Measurements from ENCODE around the gene DISP2. TPM values are rescaled to one million over a fixed set of nuclear protein-coding genes. Genes with fewer than 3 reads are reported as not detected.

DISP2 gene
- total and polyA plus RNA-seq, 9 of the 15 experiments (the other 6 are each of a cell fraction or from before 2014, with no cell fraction given): 0.06 to 0.89 (median 0.15) TPM; not detected in 1

- TF ChIP-seq FOXM1 (IDR thresholded peaks at IDR 0.05; ENCODE audit: low read depth): no peak
- TF ChIP-seq FOXM1 (CRISPR knock-in tag; IDR thresholded peaks at IDR 0.05; ENCODE audit: low read depth): no peak
- TF ChIP-seq SIX5 (IDR thresholded peaks at IDR 0.05; ENCODE audit: borderline replicate concordance in 1 of 2, insufficient read depth in 1 of 2, low read depth in 1 of 2, low read length in 2 of 2): no peak
- TF ChIP-seq ZNF24 (IDR thresholded peaks at IDR 0.05): no peak
- no peak for TF ChIP-seq ZNF253 (CRISPR knock-in tag; conservative IDR thresholded peaks at IDR 0.05)
- TF ChIP-seq BRD9 (IDR thresholded peaks at IDR 0.05; ENCODE audit: low read depth, partially characterized antibody): no peak
- no peak for TF ChIP-seq ILF3 (IDR thresholded peaks at IDR 0.05; ENCODE audit: borderline replicate concordance)
- TF ChIP-seq IRF9 (tag; IDR thresholded peaks at IDR 0.05): no peak
- no peak for TF ChIP-seq RBM15 (IDR thresholded peaks at IDR 0.05; ENCODE audit: insufficient read depth, low read length)
- TF ChIP-seq KLF13 (tag; IDR thresholded peaks at IDR 0.05; ENCODE audit: borderline replicate concordance, low read depth): peak; percentile 48; the same call in 1 of the 2 replicates
- no peak for TF ChIP-seq RFX7 (CRISPR knock-in tag; IDR thresholded peaks at IDR 0.05)
- peak; percentile 91 to 95 for TF ChIP-seq RAD21 (CRISPR knock-in tag; conservative IDR thresholded peaks at IDR 0.05 in 1 of 2, IDR thresholded peaks at IDR 0.05 in 1 of 2)
- peak in 1 of 3 experiments; percentile 50 for TF ChIP-seq YY1 (IDR thresholded peaks at IDR 0.05; ENCODE audit: borderline replicate concordance in 1 of 3, control insufficient read depth in 1 of 3, extremely low read depth in 1 of 3, insufficient read depth in 3 of 3, insufficient read length in 1 of 3, insufficient replicate concordance in 2 of 3, low read depth in 1 of 3, low read length in 2 of 3)
- TF ChIP-seq, protein P1, sequence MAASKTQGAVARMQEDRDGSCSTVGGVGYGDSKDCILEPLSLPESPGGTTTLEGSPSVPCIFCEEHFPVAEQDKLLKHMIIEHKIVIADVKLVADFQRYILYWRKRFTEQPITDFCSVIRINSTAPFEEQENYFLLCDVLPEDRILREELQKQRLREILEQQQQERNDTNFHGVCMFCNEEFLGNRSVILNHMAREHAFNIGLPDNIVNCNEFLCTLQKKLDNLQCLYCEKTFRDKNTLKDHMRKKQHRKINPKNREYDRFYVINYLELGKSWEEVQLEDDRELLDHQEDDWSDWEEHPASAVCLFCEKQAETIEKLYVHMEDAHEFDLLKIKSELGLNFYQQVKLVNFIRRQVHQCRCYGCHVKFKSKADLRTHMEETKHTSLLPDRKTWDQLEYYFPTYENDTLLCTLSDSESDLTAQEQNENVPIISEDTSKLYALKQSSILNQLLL (CRISPR knock-in tag; IDR thresholded peaks at IDR 0.05; ENCODE audit: borderline replicate concordance): no peak
- 0 out of 2 replicates have a peak, but pooled peaks have one; percentile 31 for TF ChIP-seq XRCC5 (IDR thresholded peaks at IDR 0.05; ENCODE audit: low read depth, low read length)
Observed at GRCh38 chr15:40421246-40422157, 63.5 kb downstream of the DISP2 start (continued).

All from K562 (cell line).